Natural killer cell (primary cell): ENCODE measurements around the gene FREM1. TPM values are rescaled to one million over a fixed set of nuclear protein-coding genes. Genes with fewer than 3 reads are reported as not detected.

Experiments
- ATAC-seq, 3 donors: fragments of 150-1000 bp in 2 of 3; fragments of 200-7000 bp in 1 of 3; cut with Tn5 transposase; 1 replicate in 1 of 3; 2 replicates in 2 of 3; pipeline ENCODE4 v1.10.0; 2021; ENCODE audit warnings: mild to moderate bottlenecking in 2 of 3, moderate library complexity in 2 of 3
- DNase-seq, 2 donors: peaks; one replicate each; pipeline versions ENCODE4 v3.0.0 to v3.0.0-alpha.2; 2013 to 2021; ENCODE audit warnings: mixed read lengths in 1 of 2
- H3K27ac ChIP-seq: one replicate; pipeline ENCODE4 v1.5.1; 2013; ENCODE audit warnings: mild to moderate bottlenecking, low read length
- H3K27me3 ChIP-seq: one replicate; pipeline ENCODE4 v1.6.1; 2013; ENCODE audit warnings: low read length; ENCODE audit not compliant: control insufficient read depth, insufficient read depth
- H3K36me3 ChIP-seq: one replicate; pipeline ENCODE4 v1.6.1; 2013; ENCODE audit warnings: low read length; ENCODE audit not compliant: control insufficient read depth, insufficient read depth
- H3K4me1 ChIP-seq: one replicate; pipeline ENCODE4 v1.6.1; 2013; ENCODE audit warnings: low read length; ENCODE audit not compliant: control insufficient read depth, insufficient read depth
- H3K4me3 ChIP-seq: one replicate; pipeline ENCODE4 v1.5.1; 2013; ENCODE audit warnings: low read length
- H3K9me3 ChIP-seq: one replicate; pipeline ENCODE4 v1.6.1; 2013; ENCODE audit warnings: low read length; ENCODE audit not compliant: control insufficient read depth, insufficient read depth
- H3K27ac Mint-ChIP-seq, 2 donors: one replicate each; pipeline ENCODE4 v1.8.0; 2022; ENCODE audit warnings: mild to moderate bottlenecking in 2 of 2, mixed read lengths in 2 of 2, moderate library complexity in 1 of 2
- H3K27me3 Mint-ChIP-seq, 2 donors: one replicate each; pipeline ENCODE4 v1.8.0; 2022; ENCODE audit warnings: low read depth in 2 of 2, mixed read lengths in 2 of 2
- H3K36me3 Mint-ChIP-seq: one replicate; pipeline ENCODE4 v1.8.0; 2022; ENCODE audit warnings: mixed read lengths
- H3K4me1 Mint-ChIP-seq, 2 donors: one replicate each; pipeline ENCODE4 v1.8.0; 2022; ENCODE audit warnings: mixed read lengths in 2 of 2
- H3K4me3 Mint-ChIP-seq: one replicate; pipeline ENCODE4 v1.8.0; 2022; ENCODE audit warnings: mild to moderate bottlenecking, moderate library complexity, mixed read lengths
- H3K9me3 Mint-ChIP-seq, 2 donors: one replicate each; pipeline ENCODE4 v1.8.0; 2022; ENCODE audit warnings: mixed read lengths in 2 of 2
- WGBS: methylation state at CpG from one replicate; pipeline ENCODE4 v1.1.7; 2013; ENCODE audit warnings: missing lambda C conversion rate; ENCODE audit not compliant: insufficient coverage; 5-methylcytosine and 5-hydroxymethylcytosine counted together
- intact Hi-C: fragments of 100-400 bp; cut with micrococcal nuclease; formaldehyde crosslinking; loops from one replicate; pipeline ENCODE4 v1.14.2; 2022
- total RNA-seq, 4 donors: library from RNA; stranded (reverse); fragments of 120-200 nt in 1 of 4; gene quantifications; one replicate each; pipeline versions ENCODE4 v1.2.3 to v1.2.4, GENCODE V29; 2013 to 2022
- TF ChIP-seq, protein P1 (sequence below): fragments of 200-600 bp; IDR thresholded peaks from one replicate; pipeline ENCODE4 v1.8.0; 2022; ENCODE audit warnings: antibody characterized with exemption

FREM1 gene
- total RNA-seq, 3 donors from 2014 or later (not counting 1 experiment from before 2014, with no cell fraction given), result 0.05 TPM; not detected in 2

DNA sequence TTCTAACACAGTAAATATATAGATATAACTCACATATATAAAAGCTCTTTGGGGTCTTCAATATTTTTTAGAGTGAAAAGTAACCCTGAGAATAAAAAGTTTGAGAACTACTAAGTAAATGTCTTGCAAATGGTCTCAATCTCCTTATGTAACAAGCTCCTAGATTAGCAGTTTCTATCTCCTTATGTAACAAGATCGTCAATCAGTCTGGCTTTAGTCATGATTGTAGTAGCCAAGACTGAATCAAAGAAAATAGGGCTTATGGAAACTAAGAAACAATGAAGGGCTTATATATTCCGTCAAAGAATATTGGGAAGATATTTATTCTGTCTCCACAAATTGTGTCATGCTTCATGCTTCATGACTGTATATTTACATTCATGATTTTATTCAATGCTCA lies 22.4 kb upstream of the FREM1 start:
- H3K27me3 Mint-ChIP-seq, result no peaks in the 10 kb centered on the region
- Histone ChIP-seq H3K4me3 (no peak overlapping the region), H3K27ac (no peak overlapping the region), H3K36me3 (no peaks in the 10 kb centered on the region), H3K9me3 (no peaks in the 10 kb centered on the region), H3K4me1 (no peaks in the 10 kb centered on the region), H3K27me3 (no peaks in the 10 kb centered on the region)
- no peaks in the 10 kb centered on the region for H3K36me3 Mint-ChIP-seq
- 80% methylated on average over 1 of the region's 2 CpGs for WGBS
- H3K4me3 Mint-ChIP-seq, result no peak overlapping the region
- ATAC-seq, result no peak
- intact Hi-C loops, result no loop called here
- H3K27ac Mint-ChIP-seq, result no peak overlapping the region
- TF ChIP-seq, protein P1, sequence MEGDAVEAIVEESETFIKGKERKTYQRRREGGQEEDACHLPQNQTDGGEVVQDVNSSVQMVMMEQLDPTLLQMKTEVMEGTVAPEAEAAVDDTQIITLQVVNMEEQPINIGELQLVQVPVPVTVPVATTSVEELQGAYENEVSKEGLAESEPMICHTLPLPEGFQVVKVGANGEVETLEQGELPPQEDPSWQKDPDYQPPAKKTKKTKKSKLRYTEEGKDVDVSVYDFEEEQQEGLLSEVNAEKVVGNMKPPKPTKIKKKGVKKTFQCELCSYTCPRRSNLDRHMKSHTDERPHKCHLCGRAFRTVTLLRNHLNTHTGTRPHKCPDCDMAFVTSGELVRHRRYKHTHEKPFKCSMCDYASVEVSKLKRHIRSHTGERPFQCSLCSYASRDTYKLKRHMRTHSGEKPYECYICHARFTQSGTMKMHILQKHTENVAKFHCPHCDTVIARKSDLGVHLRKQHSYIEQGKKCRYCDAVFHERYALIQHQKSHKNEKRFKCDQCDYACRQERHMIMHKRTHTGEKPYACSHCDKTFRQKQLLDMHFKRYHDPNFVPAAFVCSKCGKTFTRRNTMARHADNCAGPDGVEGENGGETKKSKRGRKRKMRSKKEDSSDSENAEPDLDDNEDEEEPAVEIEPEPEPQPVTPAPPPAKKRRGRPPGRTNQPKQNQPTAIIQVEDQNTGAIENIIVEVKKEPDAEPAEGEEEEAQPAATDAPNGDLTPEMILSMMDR, result no peak
- no peak for DNase-seq
- H3K9me3 Mint-ChIP-seq, result no peaks in the 10 kb centered on the region
- no peaks in the 10 kb centered on the region for H3K4me1 Mint-ChIP-seq

DNA sequence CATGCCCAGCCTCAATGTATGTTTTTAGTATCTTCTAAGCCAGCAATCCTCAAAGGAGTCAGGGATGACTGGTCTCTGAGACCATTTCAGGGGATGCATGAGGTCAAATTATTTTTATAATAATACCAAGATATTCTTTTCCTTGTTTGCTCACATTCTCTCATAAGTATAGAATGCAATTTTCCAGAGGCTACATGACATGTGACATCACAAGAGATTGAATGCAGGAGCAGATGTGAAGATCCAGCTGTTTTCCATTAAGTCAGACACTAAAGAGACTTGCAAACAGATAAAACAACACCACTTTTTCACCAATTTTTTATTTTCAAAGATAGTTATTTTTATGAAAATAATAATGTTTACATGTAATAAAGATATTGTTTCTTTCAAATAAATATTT lies 22.0 kb upstream of the FREM1 start:
- no peaks in the 10 kb centered on the region for H3K9me3 Mint-ChIP-seq
- TF ChIP-seq, protein P1, result no peak
- ATAC-seq (no peak), DNase-seq (no peak)
- H3K36me3 ChIP-seq, result no peaks in the 10 kb centered on the region
- no peaks in the 10 kb centered on the region for H3K9me3 ChIP-seq
- H3K27ac ChIP-seq, result no peak overlapping the region
- H3K4me1 Mint-ChIP-seq, result no peaks in the 10 kb centered on the region
- no peaks in the 10 kb centered on the region for H3K27me3 Mint-ChIP-seq
- H3K4me3 Mint-ChIP-seq, result no peak overlapping the region
- no peak overlapping the region for H3K4me3 ChIP-seq
- no peak overlapping the region for H3K27ac Mint-ChIP-seq
- no peaks in the 10 kb centered on the region for H3K4me1 ChIP-seq
- intact Hi-C loops, result no loop called here
- no peaks in the 10 kb centered on the region for H3K27me3 ChIP-seq
- no peaks in the 10 kb centered on the region for H3K36me3 Mint-ChIP-seq

DNA sequence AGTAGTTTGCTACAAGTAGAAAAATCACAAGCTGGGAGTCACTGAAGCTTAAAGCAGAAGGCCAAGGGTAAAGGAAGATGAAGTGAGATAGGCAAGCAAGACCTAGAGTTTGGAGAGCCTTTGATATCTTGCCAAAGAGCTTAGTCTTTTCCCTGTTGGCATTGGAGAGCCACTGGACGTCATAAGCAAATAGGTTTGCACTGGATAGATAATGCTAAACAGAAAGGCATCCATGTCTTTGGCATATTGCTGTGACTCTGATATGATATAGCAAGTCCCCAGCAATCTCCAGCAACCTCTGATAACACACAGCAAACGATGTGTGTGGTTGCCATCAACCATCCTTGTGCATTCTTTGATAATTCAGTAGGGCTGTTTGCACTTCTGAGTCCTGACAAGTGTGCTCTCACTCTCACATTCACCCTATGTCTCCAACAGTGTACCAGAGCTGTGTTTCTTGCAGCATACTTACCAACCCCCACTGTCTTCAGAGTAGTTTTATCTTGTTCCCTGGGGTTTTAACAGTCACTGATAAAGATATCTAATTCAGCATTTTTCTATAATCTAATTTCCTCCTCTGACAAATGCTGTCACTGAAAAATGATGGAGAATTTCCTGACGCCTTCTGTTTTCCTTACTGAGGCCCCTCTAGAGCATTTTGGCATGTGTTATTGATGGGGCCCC lies 16.9 kb upstream of the FREM1 start:
- no peaks in the 10 kb centered on the region for H3K36me3 Mint-ChIP-seq
- intact Hi-C loops, result no loop called here
- 41% methylated on average over 3 of the region's 3 CpGs for WGBS
- Histone ChIP-seq H3K4me1 (no peaks in the 10 kb centered on the region), H3K27ac (no peak overlapping the region), H3K27me3 (no peaks in the 10 kb centered on the region), H3K4me3 (no peak overlapping the region), H3K9me3 (no peaks in the 10 kb centered on the region), H3K36me3 (no peaks in the 10 kb centered on the region)
- H3K4me3 Mint-ChIP-seq, result no peak overlapping the region
- H3K9me3 Mint-ChIP-seq, result no peaks in the 10 kb centered on the region
- no peaks in the 10 kb centered on the region for H3K4me1 Mint-ChIP-seq
- ATAC-seq (no peak), DNase-seq (no peak)
- TF ChIP-seq, protein P1, result no peak
- H3K27ac Mint-ChIP-seq, result no peak overlapping the region
- H3K27me3 Mint-ChIP-seq, result no peaks in the 10 kb centered on the region
